Activated CD8-positive, alpha-beta memory T cell treated with anti-CD3 and anti-CD28 coated beads for 36 hours (primary cell): ENCODE measurements around the gene PLAAT4. TPM values are rescaled to one million over a fixed set of nuclear protein-coding genes. Genes with fewer than 3 reads are reported as not detected.
"Not testable (repeated sequence)": the region's sequence is repeated elsewhere in the genome, so short reads cannot be mapped to it uniquely, and the experiment has no call there.

Experiments
- CTCF ChIA-PET: fragments of 350-600 bp; sonication (Branson Sonifier 250); formaldehyde crosslinking; loops from one replicate; lab custom pipeline; 2021; ENCODE audit warnings: antibody characterized with exemption; lab: Charles Lee
- POLR2A ChIA-PET: fragments of 350-600 bp; sonication (Branson Sonifier 250); formaldehyde crosslinking; loops from one replicate; lab custom pipeline; 2021; ENCODE audit warnings: antibody characterized with exemption; lab: Charles Lee
- total RNA-seq, 2 experiments: library from RNA; stranded (reverse); gene quantifications; one replicate each; pipeline ENCODE4 v1.2.3, GENCODE V29; 2021

Gene PLAAT4
- total RNA-seq, 2 experiments from 2014 or later = 7.4 to 9.9 TPM

- ChIA-PET CTCF (interaction anchor here (0.6 kb wide), 1 partner anchor 1197 kb away, joined by 3 read pairs; no protein-coding TSS in a partner anchor), POLR2A (no interaction called here)
Observed at GRCh38 chr11:63507511-63507910, 29.1 kb upstream of the PLAAT4 start.

DNA sequence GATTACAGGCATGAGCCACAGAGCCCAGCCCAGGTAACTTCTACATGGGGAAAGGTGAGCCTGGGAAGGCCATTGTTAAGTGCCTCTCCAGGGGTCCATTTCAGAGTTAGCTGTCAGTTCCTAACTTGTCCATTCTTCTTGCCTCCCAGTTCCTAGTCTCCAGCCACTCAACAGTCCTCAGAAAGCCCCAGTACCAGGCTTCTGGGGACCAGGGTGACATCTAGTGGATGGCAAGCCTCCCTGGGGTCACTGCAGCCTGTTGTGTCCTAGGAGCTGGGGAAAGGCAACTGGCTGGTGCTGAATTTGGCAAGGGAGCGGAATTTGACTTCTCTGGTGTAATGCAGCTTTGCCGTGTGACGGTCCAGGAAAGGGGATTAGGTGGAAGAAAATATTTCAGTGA, 28.6 kb upstream of the PLAAT4 start:
- ChIA-PET CTCF (interaction anchor here (0.6 to 1.3 kb wide), 2 partner anchors 17 to 1197 kb away, joined by 3 read pairs; no protein-coding TSS in a partner anchor), POLR2A (no interaction called here)

DNA sequence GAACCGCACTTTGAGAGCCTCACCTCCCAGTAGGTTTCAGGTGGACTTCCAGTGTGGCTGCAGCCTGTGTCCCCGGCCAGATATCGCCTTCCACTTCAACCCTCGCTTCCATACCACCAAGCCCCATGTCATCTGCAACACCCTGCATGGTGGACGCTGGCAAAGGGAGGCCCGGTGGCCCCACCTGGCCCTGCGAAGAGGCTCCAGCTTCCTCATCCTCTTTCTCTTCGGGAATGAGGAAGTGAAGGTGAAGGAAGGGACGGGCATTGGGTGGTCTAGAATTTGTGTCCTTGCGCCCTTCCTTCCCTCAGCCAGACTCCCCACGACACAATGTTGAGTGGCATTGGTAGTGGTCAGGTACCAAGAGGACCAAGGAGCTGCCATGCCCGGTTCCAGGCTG, 27.9 kb upstream of the PLAAT4 start:
- POLR2A ChIA-PET = no interaction called here
- CTCF ChIA-PET = interaction anchor here (1.3 kb wide), 1 partner anchor 17 kb away, joined by 3 read pairs; no protein-coding TSS in a partner anchor

GRCh38 chr11:63510360-63511047, 26.1 kb upstream of the PLAAT4 start:
- ChIA-PET POLR2A (no interaction called here), CTCF (no interaction called here)

DNA sequence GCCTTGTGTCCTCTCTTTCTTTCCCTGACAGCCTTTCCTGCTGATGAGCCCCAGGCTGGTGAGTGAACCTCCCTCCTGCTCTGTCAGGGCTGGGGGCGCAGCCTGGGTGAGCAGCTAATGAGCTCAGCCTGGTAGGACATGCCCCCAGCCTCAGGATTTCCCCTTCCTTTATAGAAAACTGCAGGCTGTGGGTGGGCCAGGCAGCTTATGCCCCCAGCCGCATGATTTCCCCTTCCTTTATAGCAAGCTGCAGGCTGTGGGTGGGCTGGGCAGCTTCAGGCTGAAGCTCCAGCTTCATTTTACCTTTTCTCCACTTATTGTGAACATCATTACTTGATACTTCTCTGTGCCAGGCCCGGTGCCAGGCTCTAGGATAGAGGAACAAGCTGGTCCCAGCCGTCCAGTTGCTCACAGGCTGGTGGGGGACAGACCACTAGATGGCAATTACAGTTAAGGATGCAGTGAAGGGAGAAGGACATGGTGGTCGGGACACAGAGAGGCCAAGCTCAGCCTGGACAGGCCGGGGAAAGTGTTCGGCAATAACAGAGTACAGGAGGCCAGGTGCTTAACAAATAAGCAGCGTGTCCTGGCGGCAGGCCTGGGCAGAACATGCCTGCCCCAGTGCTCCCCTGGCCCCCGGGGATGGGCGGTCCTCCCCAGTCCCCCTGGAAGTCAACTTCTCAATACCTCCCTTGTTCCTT, 25.4 kb upstream of the PLAAT4 start:
- ChIA-PET POLR2A (no interaction called here), CTCF (no interaction called here)

GRCh38 chr11:63512816-63513215, 23.8 kb upstream of the PLAAT4 start:
- POLR2A ChIA-PET = no interaction called here
- CTCF ChIA-PET = no interaction called here

DNA sequence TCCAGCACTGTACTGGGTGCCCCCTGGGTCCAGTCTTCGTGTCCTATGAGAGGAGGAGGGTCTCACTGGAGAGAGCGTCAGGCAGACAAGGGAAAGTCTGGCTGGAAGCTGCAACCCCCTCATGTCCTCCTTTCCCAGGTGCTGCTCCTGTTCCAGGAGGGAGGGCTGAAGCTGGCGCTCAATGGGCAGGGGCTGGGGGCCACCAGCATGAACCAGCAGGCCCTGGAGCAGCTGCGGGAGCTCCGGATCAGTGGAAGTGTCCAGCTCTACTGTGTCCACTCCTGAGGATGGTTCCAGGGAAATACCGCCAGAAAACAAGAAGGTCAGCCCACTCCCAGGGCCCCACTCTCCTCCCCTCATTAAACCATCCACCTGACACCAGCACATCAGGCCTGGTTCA, 20.5 kb upstream of the PLAAT4 start:
- POLR2A ChIA-PET = no interaction called here
- CTCF ChIA-PET = no interaction called here

DNA sequence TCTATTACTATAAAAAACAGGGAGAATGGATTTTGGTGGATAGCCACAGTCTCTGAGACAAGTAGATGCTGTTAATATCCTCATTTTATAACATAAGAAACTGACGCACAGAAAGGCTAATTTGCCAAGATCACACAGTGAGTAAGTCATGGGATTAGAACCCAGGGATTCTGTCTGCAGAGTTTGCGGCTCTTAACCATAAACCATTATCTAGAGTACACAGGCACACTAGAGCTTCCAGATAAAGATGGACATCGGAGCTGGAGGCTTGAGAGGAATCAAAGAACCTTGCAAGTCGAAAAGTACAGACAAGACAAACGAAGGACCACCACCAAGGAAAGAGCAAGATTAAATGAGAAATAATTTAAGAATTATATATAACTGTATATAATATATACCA, 19.5 kb upstream of the PLAAT4 start:
- CTCF ChIA-PET = no interaction called here
- POLR2A ChIA-PET = no interaction called here

GRCh38 chr11:63518548-63518947, 18.1 kb upstream of the PLAAT4 start:
- POLR2A ChIA-PET = no interaction called here
- CTCF ChIA-PET = no interaction called here

DNA sequence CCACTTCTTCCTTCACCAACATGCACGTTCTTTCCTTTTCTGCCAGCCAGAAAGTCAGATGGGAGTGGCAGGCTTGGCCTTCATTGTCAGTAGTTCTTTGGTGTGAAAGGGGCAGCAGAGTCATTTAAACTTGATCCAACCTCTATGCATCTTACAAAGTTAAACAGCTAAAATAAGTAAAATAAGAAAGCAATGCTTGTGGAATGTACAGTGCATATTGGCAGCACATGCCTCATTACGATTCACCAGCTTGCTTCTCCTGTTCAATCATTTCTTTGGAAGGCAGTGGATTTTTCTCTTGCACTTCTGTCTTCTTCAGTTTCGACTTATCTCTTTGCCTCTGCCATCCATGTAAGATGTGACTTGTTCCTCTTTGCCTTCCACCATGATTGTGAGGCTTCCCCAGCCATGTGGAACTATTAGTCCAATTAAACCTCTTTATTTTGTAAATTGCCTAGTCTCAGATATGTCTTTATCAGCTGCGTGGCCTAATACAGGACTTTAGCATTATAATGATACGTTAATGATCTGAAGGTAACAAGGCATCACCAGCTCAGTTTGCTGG, 15.9 kb upstream of the PLAAT4 start:
- POLR2A ChIA-PET = no interaction called here
- CTCF ChIA-PET = interaction anchor here (1.7 kb wide), 1 partner anchor 43 kb away, joined by 4 read pairs; the partner anchor contains the start of gene PLAAT2

DNA sequence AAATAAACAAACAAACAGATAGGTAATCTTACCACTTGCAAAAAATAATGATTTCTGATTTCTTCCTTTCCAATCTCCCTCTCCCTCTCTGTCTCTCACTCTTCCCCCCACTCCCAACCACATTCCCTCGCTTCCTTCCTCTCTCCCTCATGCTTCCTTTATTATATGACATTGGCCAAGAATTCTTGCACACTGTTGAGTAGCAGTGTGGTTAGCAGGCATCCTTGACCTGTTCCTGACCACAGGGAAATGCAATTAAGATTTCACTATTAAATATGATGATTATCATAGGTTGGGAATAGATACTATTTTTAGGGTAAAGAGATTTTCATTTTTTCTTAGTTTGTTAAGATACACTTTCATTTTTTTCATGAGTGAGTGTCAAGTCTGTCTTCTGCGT, 14.7 kb upstream of the PLAAT4 start:
- CTCF ChIA-PET = no interaction called here
- POLR2A ChIA-PET = no interaction called here

GRCh38 chr11:63523151-63523550, 13.5 kb upstream of the PLAAT4 start:
- POLR2A ChIA-PET = no interaction called here
- CTCF ChIA-PET = no interaction called here

GRCh38 chr11:63527667-63528066, 8.9 kb upstream of the PLAAT4 start:
- ChIA-PET CTCF (interaction anchor here (0.6 kb wide), 1 partner anchor 35 kb away, joined by 4 read pairs; no protein-coding TSS in a partner anchor), POLR2A (no interaction called here)

DNA sequence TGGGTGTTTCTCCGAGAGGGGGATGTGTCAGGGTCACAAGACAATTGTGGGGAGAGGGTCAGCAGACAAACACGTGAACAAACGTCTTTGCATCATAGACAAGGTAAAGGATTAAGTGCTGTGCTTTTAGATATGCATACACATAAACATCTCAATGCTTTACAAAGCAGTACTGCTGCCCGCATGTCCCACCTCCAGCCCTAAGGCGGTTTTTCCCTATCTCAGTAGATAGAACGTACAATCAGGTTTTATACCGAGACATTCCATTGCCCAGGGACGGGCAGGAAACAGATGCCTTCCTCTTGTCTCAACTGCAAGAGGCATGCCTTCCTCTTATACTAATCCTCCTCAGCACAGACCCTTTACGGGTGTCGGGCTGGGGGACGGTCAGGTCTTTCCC, 8.5 kb upstream of the PLAAT4 start:
- POLR2A ChIA-PET, CTCF ChIA-PET: not testable (repeated sequence)

GRCh38 chr11:63528729-63529278, 7.8 kb upstream of the PLAAT4 start:
- CTCF ChIA-PET = interaction anchor here (1.2 kb wide), 1 partner anchor 50 kb away, joined by 3 read pairs; no protein-coding TSS in a partner anchor
- POLR2A ChIA-PET = not testable (repeated sequence)

DNA sequence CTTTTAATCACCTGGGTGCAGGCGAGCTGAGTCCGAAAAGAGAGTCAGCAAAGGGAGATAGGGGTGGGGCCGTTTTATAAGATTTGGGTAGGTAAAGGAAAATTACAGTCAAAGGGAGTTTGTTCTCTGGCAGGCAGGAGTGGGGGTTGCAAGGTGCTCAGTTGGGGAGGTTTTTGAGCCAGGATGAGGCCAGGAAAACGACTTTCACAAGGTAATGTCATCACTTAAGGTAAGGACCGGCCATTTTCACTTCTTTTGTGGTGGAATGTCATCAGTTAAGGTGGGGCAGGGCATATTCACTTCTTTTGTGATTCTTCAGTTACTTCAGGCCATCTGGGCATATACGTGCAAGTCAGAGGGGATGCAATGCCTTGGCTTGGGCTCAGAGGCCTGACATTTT, 7.2 kb upstream of the PLAAT4 start:
- POLR2A ChIA-PET = not testable (repeated sequence)
- CTCF ChIA-PET = interaction anchor here (1.2 kb wide), 1 partner anchor 51 kb away, joined by 3 read pairs; no protein-coding TSS in a partner anchor

- CTCF ChIA-PET = interaction anchor here (1.2 kb wide), 1 partner anchor 52 kb away, joined by 3 read pairs; no protein-coding TSS in a partner anchor
- POLR2A ChIA-PET = no interaction called here
Observed at GRCh38 chr11:63530021-63530420, 6.6 kb upstream of the PLAAT4 start.

DNA sequence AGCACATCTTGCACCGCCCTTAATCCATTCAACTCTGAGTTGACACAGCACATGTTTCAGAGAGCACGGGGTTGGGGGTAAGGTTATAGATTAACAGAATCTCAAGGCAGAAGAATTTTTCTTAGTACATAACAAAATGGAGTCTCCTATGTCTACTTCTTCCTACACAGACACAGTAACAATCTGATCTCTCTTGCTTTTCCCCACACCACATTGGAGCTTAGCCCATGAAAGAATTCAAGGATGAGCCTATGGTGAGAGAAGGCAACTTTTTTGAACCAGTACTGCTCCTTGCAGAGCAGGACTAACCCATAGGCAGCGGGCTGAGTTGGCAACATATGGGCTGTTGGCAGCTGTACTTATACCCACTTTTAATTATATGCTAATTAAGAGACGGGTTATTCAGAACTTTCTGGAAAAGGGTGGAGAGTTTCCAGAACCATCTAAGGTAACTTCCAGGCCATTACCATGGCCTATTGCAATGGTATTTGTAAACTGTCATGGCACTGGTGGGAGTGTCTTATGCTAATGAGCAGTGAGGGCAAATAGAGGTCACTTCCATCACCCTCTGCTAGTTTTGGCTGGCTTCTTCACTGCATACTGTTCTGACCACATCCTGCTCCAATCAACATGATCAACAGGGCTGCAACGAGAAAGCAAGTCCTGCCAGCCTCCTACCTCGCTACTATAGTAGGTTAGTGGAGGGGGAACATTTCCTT, 5.4 kb upstream of the PLAAT4 start:
- CTCF ChIA-PET = interaction anchor here (0.9 kb wide), 1 partner anchor 62 kb away, joined by 3 read pairs; no protein-coding TSS in a partner anchor
- POLR2A ChIA-PET = interaction anchor here (0.6 kb wide), 1 partner anchor 21 kb away, joined by 8 read pairs; no protein-coding TSS in a partner anchor

DNA sequence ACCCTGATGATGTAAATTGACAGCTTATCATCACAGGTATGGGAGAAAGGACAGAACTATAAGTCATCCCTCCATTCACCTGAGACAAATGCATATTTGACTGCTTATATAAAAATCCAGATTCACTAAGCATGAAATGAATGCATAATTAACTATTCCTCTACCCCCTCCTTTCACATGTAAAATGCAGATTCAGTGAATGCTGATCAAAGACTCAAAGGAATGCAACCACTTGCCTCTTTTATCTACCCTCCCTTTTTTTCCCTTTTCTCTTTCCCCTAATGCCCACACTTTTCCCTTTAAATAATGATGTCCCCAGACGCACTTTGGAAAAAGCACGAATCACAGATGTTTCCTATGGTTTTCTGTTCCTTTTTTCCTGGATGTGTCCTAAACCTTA, 4.5 kb upstream of the PLAAT4 start:
- POLR2A ChIA-PET = no interaction called here

More for the DNA sequence above, 4.5 kb upstream of the PLAAT4 start:
- CTCF ChIA-PET = interaction anchor here (0.9 kb wide), 1 partner anchor 63 kb away, joined by 3 read pairs; no protein-coding TSS in a partner anchor
